Heart right ventricle (tissue), 16 donors: ENCODE results near the gene PYROXD2. TPM values are rescaled to one million over a fixed set of nuclear protein-coding genes. Genes with fewer than 3 reads are reported as not detected.

Source experiments
- ATAC-seq, 8 donors: fragments of 200-7000 bp; cut with Tn5 transposase; one replicate each; pipeline ENCODE4 v1.9.1; 2020; ENCODE audit warnings: mild to moderate bottlenecking in 8 of 8, moderate library complexity in 8 of 8, moderate number of reproducible peaks in 1 of 8
- DNase-seq, 2 donors: peaks; one replicate each; pipeline ENCODE4 v3.0.0-alpha.2; 2020
- H3K27ac ChIP-seq, 10 donors: fragments of 200-600 bp; sonication (generic) in 2 of 10; one replicate each; pipeline versions ENCODE4 v1.5.0 to v1.8.0; 2020 to 2022; ENCODE audit warnings: mild to moderate bottlenecking in 3 of 10
- H3K27me3 ChIP-seq, 7 donors: fragments of 200-600 bp; one replicate each; pipeline ENCODE4 v1.8.0; 2021 to 2022; ENCODE audit warnings: mild to moderate bottlenecking in 2 of 7
- H3K36me3 ChIP-seq, 9 donors: fragments of 200-600 bp; sonication (generic) in 1 of 9; one replicate each; pipeline versions ENCODE4 v1.5.0 to v1.8.0; 2020 to 2022; ENCODE audit warnings: mild to moderate bottlenecking in 2 of 9
- H3K4me1 ChIP-seq, 9 donors: fragments of 200-600 bp; sonication (generic) in 1 of 9; one replicate each; pipeline versions ENCODE4 v1.5.0 to v1.8.0; 2020 to 2022; ENCODE audit warnings: mild to moderate bottlenecking in 4 of 9
- H3K4me3 ChIP-seq, 10 donors: fragments of 200-600 bp; sonication (generic) in 2 of 10; one replicate each; pipeline versions ENCODE4 v1.5.0 to v1.8.0; 2020 to 2022; ENCODE audit warnings: mild to moderate bottlenecking in 7 of 10, moderate library complexity in 2 of 10
- H3K9me3 ChIP-seq, 11 donors: fragments of 200-600 bp in 10 of 11; sonication (generic) in 2 of 11; one replicate each; pipeline versions ENCODE4 v1.5.0 to v1.8.0; 2013 to 2022; ENCODE audit warnings: mild to moderate bottlenecking in 2 of 11, control low read depth in 1 of 11, moderate library complexity in 1 of 11
- WGBS, 2 donors: extraction: QIAGEN DNeasy Blood & Tissue Kit; methylation state at CpG; one replicate each; pipeline ENCODE4 v1.1.7; 2013; ENCODE audit warnings: inconsistent platforms in 1 of 2; 5-methylcytosine and 5-hydroxymethylcytosine counted together
- intact Hi-C, 10 donors: fragments of 100-400 bp; cut with DNase I; formaldehyde crosslinking; loops; one replicate each; pipeline versions ENCODE4 v1.11.1 to v1.14.2; 2022
- polyA plus RNA-seq, 2 donors: library from polyadenylated mRNA; stranded (reverse); fragments of 200-250 nt; gene quantifications; one replicate each; pipeline ENCODE4 v1.2.3, GENCODE V29; 2013
- total RNA-seq, 10 donors: library from RNA; stranded (reverse); fragmentation: NEBNext Ultra II Directional in 3 of 10; extraction: Animal tissue kit (Norgen Biotek cat#: 25700) in 3 of 10; gene quantifications; one replicate each; pipeline versions ENCODE4 v1.2.1 to v1.2.4, GENCODE V29; 2021 to 2023
- TF ChIP-seq, protein P1 (sequence below), 9 donors: fragments of 200-600 bp; sonication (generic) in 2 of 9; IDR thresholded peaks; one replicate each; pipeline versions ENCODE4 v1.5.0 to v1.8.0; 2021 to 2022; ENCODE audit warnings: antibody characterized with exemption in 9 of 9, mild to moderate bottlenecking in 5 of 9, moderate library complexity in 1 of 9
- donor health status: Arrhythmogenic right ventricular cardiomyopathy.
- donor health status: ischemic (EF 13 %, LVEDD 7.1; RV severe dilation, severe dysfunction).
- donor health status: healthy with polysubstance abuse.
- donor health status: DM: no; HTN: yes; CAD: no.
- donor health status: DM: no; HTN: no; CAD: no.
- donor health status: ischemic (EF 25% LVEDD 6.9; RV normal size, moderate dysfunction).
- donor health status: ischemic (EF 25% LVEDD 5.7; RV mildly dilated, moderate dysfunction).
- donor health status: healthy.
- donor health status: DM: yes; HTN: yes; CAD: no.
- donor health status: Ischemic cardiomyopathy.
- donor health status: ischemic (EF 35%, LVEDD 5.7; RV mildly dilated, moderate dysfunction).
- donor health status: nonischemic (EF 11% LVEDD 7.7; RV severe dilation, severe dysfunction).
- donor health status: DM: yes; HTN: yes; CAD: no.
- donor health status: PGD.
- donor health status: ischemic (EF 29% LVEDD 5.4; RV normal size, mild dysfunction).
- donor health status: nonischemic (EF 23%, LVEDD 6.1; RV moderate dilation, normal function).

The PYROXD2 gene
- total and polyA plus RNA-seq, 12 donors: 3.1 to 31.2 (median 13.9) TPM

DNA sequence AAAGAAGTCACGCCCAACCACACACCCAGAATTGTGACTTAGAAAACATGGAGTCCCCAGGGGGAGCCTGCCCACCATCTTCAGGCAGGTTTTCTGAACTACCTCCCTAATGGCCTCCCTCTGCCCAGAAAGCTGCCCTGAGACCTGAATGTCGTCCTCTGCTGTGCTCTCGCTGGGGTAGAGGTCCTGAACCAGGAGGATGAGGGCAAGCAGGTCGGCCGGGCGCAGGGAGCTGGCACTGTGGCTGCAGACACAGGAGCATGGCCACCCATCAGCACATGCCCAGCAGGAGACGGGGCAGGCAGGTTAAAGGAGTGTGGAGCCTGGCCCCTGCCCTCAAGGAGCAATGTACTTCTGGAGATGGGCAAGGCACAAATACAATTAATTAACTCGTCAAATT lies 15.4 kb upstream of the PYROXD2 start:
- H3K27me3 ChIP-seq: no peaks in the 10 kb centered on the region
- WGBS, 2 donors: 96 to 97% methylated on average over 8 of the region's 8 CpGs
- no peak for DNase-seq
- no peak overlapping the region for H3K4me3 ChIP-seq
- peaks cover 0 to 18% (median 0%) of the 10 kb centered on the region in 11 donors for H3K9me3 ChIP-seq
- ATAC-seq: no peak
- TF ChIP-seq, protein P1, sequence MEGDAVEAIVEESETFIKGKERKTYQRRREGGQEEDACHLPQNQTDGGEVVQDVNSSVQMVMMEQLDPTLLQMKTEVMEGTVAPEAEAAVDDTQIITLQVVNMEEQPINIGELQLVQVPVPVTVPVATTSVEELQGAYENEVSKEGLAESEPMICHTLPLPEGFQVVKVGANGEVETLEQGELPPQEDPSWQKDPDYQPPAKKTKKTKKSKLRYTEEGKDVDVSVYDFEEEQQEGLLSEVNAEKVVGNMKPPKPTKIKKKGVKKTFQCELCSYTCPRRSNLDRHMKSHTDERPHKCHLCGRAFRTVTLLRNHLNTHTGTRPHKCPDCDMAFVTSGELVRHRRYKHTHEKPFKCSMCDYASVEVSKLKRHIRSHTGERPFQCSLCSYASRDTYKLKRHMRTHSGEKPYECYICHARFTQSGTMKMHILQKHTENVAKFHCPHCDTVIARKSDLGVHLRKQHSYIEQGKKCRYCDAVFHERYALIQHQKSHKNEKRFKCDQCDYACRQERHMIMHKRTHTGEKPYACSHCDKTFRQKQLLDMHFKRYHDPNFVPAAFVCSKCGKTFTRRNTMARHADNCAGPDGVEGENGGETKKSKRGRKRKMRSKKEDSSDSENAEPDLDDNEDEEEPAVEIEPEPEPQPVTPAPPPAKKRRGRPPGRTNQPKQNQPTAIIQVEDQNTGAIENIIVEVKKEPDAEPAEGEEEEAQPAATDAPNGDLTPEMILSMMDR (IDR thresholded peaks at IDR 0.05): no peak
- H3K27ac ChIP-seq: peak overlapping the region in 6 of 10 donors; percentile 56 to 78 (median 67)
- intact Hi-C loops: no loop called here
- H3K36me3 ChIP-seq: peaks cover 6 to 100% (median 55%) of the 10 kb centered on the region in 9 donors
- H3K4me1 ChIP-seq: peaks cover 0 to 14% (median 3%) of the 10 kb centered on the region in 9 donors

DNA sequence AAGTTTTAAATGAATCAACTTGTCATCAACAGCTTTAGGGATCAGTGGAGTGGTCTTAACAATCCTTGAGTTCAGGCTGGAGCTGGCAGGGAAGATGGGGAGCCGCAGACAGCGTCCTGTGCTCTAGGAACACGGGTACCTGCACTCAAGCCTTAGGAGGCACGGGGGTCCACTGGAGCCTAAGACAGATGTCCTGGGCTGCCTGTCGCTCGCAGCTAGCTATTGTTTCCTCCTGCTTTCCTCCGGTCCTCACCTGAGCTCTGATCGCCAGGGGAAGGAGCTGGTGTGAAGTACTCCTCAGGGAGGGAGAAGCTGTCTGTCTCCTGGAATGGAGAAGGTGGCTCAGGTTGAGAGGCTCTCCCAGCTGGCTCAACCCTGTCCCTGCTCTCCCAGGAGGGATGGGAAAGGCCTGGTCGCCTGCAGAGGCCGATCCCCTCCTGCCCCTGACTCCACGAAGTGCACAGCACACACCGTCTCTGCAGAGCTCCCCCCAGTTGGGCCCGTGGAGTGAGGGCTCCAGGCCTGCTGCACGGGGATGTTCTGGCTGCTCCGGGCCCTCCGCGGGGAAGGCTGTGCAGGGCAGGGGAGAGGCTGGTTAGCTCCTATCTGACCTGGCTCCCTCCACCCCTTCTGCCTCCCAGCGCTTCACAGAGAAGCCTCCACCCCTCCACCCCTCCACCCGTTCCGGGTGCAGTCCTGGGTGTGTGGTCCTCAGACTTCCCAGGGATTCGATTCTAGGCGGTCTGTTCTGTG lies 14.5 kb upstream of the PYROXD2 start:
- intact Hi-C loops: no loop called here
- WGBS, 2 donors: 95 to 96% methylated on average over 22 of the region's 22 CpGs
- H3K36me3 ChIP-seq: peaks cover 6 to 100% (median 47%) of the 10 kb centered on the region in 9 donors
- TF ChIP-seq, protein P1 (IDR thresholded peaks at IDR 0.05): no peak
- H3K9me3 ChIP-seq: peaks cover 0 to 18% (median 0%) of the 10 kb centered on the region in 11 donors
- ATAC-seq: no peak
- peaks cover 0 to 14% (median 3%) of the 10 kb centered on the region in 9 donors for H3K4me1 ChIP-seq
- no peak overlapping the region for H3K4me3 ChIP-seq
- H3K27me3 ChIP-seq: no peaks in the 10 kb centered on the region
- H3K27ac ChIP-seq: no peak overlapping the region
- no peak for DNase-seq

DNA sequence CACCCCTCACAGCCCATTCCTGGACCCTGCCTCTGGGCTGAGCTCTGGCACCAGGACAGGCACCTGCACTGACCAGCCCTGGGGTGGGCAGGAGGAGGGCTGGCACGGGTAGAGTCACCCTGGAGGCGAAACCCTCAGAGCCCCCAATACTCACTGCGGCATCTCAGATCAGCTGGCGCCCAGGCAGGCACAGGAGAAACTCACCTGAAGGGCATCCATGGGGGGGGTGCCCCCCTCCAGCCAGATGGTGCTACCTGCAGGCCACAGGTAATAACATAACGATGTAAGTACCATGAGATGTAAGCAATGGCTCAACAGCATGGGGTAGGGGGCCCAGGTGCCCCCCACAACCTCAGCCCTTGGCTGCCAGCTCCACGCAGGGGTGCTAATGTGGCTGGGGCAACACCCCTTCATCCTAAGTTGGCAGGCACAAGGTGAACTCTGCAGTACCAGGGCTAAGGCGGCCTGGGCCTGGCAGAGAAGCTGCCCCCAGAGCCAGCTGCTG lies 12.1 kb upstream of the PYROXD2 start:
- no peak overlapping the region for H3K27ac ChIP-seq
- no peaks in the 10 kb centered on the region for H3K27me3 ChIP-seq
- 93 to 95% methylated on average over 7 of the region's 7 CpGs for WGBS, 2 donors
- intact Hi-C loops: no loop called here
- peaks cover 0 to 100% (median 38%) of the 10 kb centered on the region in 9 donors for H3K36me3 ChIP-seq
- ATAC-seq (no peak), DNase-seq (no peak)
- H3K4me1 ChIP-seq: peaks cover 0 to 14% (median 3%) of the 10 kb centered on the region in 9 donors
- TF ChIP-seq, protein P1 (IDR thresholded peaks at IDR 0.05): no peak
- peaks cover 0 to 4% (median 0%) of the 10 kb centered on the region in 11 donors for H3K9me3 ChIP-seq
- H3K4me3 ChIP-seq: no peak overlapping the region

DNA sequence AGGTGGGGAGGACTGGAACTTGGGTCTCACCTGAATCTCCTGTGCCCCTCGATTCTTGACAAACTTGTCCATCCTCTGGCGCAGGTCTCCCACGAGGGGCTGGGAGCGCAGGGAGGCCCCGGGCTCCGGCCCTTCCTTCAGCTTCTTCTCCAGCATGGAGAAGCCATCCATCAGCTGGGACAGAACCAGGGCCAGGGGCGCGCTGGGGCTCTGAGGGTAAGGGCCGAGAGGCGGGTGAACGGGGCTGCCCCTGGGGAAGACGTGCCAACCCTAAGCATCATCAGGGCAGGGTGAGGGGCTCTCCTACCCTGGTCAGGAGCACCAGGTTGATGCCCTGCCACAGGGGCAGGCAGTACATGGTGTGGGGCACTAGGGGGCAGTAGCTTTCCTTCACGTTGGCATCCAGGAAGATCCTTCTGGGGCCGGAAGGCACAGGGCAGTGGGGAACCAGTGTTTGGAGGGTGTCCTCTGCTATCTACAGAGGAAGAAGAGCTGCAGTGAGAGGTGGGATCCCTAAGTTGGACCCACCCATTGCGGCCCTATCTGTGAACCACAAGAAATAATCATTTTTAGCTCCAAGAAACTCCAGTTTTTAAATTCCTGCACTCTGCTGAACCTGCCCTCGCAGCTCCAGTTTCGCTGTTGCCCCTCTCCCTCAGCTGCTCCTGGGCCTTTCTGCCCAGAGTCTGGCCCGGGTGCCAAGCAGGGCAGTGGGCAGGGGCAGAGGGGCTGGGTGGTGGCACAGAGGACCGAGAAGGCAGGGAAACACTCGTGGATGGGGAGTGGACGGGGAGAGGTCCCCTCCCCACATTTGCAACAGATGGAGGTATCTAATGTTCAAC lies 10.8 kb upstream of the PYROXD2 start:
- peak in 7 of 8 donors; percentile 26 to 58 (median 46) for ATAC-seq
- 86 to 92% methylated on average over 21 of the region's 21 CpGs for WGBS, 2 donors
- TF ChIP-seq, protein P1 (IDR thresholded peaks at IDR 0.05): peak; percentile 46 to 81 (median 68)
- intact Hi-C loops: no loop called here
- no peaks in the 10 kb centered on the region for H3K27me3 ChIP-seq
- peaks cover 0 to 9% (median 6%) of the 10 kb centered on the region in 9 donors for H3K4me1 ChIP-seq
- no peak overlapping the region for H3K27ac ChIP-seq
- peaks cover 0 to 98% (median 34%) of the 10 kb centered on the region in 9 donors for H3K36me3 ChIP-seq
- DNase-seq: no peak
- H3K9me3 ChIP-seq: no peaks in the 10 kb centered on the region
- H3K4me3 ChIP-seq: no peak overlapping the region
